Ectodermal cell (in vitro differentiated cells): ENCODE measurements around the gene TATDN2.

Source experiments
- H3K27ac ChIP-seq: 2 replicates; pipeline ENCODE4 v1.7.0; 2013; ENCODE audit warnings: mild to moderate bottlenecking, low read depth, low read length; ENCODE audit not compliant: insufficient read depth, poor library complexity, severe bottlenecking
- H3K27me3 ChIP-seq: 2 replicates; pipeline ENCODE4 v1.7.0; 2013; ENCODE audit warnings: mild to moderate bottlenecking, low read length; ENCODE audit not compliant: insufficient read depth, control insufficient read depth, poor library complexity, severe bottlenecking
- H3K36me3 ChIP-seq: one replicate; pipeline ENCODE4 v1.7.0; 2013; ENCODE audit warnings: low read length; ENCODE audit not compliant: control insufficient read depth, insufficient read depth
- H3K4me1 ChIP-seq: one replicate; pipeline ENCODE4 v1.7.0; 2013; ENCODE audit warnings: low read length; ENCODE audit not compliant: control insufficient read depth, insufficient read depth
- H3K4me3 ChIP-seq: 2 replicates; pipeline ENCODE4 v1.7.0; 2013; ENCODE audit warnings: low read depth, low read length, control low read depth; ENCODE audit not compliant: insufficient read depth
- H3K9me3 ChIP-seq: 2 replicates; pipeline ENCODE4 v1.7.0; 2013; ENCODE audit warnings: mild to moderate bottlenecking, low read length, moderate library complexity; ENCODE audit not compliant: control insufficient read depth
- WGBS, 2 experiments: methylation state at CpG; one replicate each; pipeline ENCODE4 v1.1.7; 2013; ENCODE audit warnings: missing lambda C conversion rate in 2 of 2; 5-methylcytosine and 5-hydroxymethylcytosine counted together

The TATDN2 gene

DNA sequence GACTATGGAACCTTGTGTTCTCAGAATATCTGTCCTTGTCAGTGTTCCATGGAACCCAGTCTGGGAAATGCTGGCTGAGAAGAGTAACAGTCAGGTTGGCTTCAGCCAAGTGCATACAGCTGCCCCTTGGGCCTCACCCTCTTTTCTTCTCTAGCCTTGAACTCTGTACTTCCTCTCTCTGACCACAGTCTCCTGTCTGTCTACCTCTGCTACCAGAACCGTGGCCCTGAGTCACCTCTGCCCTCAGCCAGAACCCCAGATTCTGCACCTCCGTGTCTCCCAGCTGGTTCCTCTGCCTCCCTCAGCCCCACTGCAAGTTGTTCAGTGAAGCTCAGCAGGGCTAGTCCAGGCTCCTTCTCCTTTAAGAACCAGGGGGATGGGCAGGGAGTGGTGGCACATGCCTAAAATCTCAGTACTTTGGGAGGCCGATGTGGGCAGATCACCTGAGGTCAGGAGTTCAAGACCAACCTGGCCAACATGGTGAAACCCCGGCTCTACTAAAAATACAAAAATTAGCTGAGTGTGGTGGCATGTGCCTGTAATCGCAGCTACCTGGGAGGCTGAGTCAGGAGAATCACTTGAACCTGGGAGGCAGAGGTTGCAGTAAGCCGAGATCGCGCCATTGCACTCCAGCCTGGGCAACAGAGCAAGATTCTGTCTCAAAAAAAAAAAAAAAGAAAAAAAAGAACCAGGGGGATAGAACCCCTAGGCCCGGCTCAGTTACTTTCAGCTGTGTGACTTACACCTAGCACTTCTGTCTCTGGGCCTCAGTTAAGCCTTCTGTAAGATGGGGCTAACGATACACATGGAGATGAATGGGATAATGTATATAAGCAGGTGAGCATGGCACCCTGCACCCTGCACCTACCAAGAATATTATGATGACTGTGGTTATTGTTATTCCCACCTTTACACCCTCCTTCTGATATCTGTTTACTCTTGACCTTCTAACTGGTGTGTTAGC, 24.3 kb upstream of the TATDN2 start:
- WGBS, 2 experiments, result 89 to 92% methylated on average over 10 of the region's 10 CpGs
- H3K36me3 ChIP-seq, result no peaks in the 10 kb centered on the region
- no peak overlapping the region for H3K4me3 ChIP-seq
- H3K27ac ChIP-seq, result no peak overlapping the region
- H3K27me3 ChIP-seq, result no peaks in the 10 kb centered on the region
- H3K9me3 ChIP-seq, result no peaks in the 10 kb centered on the region
- H3K4me1 ChIP-seq, result no peaks in the 10 kb centered on the region

DNA sequence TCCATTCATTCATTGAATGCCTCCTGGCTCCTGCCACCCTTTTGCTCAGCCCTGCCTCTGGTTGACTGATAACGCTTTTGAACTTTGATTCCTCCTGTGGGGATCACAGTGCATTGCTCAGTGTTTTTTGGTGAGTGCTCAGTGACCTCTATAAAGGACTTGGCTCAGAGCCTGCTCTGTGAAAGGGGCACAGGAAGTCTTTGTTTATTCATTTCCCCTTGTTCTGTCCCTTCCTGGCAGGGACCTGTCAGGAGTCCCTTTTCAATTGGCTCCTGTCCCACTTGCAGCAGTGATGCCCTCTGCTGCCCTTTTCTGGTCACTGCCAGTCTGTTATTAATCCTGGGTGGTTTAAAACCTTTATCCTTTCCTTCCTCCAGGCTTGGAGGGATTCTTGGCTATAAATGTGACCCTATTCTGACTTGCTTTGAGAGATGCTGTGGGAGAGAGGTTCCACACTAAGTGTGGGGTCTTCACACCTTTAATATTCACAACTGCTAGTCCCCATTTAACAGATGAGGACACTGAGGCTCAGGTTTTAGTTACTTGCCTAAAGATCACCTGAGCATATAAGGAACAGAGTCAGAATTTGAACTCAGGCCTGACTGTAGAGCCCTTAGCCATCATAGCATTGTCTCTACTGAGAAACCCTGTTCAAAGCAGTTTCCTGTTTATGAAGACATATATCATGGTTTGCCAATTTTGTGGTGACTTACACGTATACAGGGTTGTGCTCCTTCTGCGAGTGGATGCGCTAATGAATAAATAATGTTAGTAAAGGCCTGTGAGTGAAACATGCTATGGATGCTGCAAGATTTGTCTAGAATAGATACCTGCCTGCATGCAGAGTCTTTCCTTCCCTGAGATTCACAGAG, 23.2 kb upstream of the TATDN2 start:
- no peak overlapping the region for H3K4me3 ChIP-seq
- no peaks in the 10 kb centered on the region for H3K4me1 ChIP-seq
- WGBS, 2 experiments, result 78 to 79% methylated on average over 4 of the region's 4 CpGs

DNA sequence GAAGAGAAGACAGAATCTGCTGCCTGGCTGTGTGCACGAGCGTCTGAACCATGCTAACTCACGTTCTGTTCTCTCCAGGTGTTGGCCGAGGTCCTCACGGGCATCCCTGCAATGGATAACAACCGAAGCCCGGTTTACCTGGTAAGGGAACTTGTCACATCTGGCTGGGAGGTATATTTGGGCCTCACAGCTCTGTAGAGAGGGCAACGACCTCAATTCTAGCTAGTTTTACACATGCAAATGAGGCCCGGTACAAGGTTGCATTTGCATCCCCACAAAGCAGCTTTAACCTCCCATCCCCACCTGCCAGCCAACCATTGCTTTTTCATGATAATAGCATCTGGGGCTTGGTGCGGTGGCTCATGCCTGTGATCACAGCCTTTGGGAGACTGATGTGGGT, 22.0 kb upstream of the TATDN2 start:
- Histone ChIP-seq H3K27ac (no peak overlapping the region), H3K4me1 (no peaks in the 10 kb centered on the region), H3K4me3 (no peak overlapping the region), H3K27me3 (no peaks in the 10 kb centered on the region), H3K36me3 (no peaks in the 10 kb centered on the region), H3K9me3 (no peaks in the 10 kb centered on the region)
- WGBS, 2 experiments, result 17 to 21% methylated on average over 10 of the region's 10 CpGs

More for the DNA sequence above, 23.2 kb upstream of the TATDN2 start:
- Histone ChIP-seq H3K9me3 (no peaks in the 10 kb centered on the region), H3K27ac (no peak overlapping the region), H3K36me3 (no peaks in the 10 kb centered on the region), H3K27me3 (no peaks in the 10 kb centered on the region)

DNA sequence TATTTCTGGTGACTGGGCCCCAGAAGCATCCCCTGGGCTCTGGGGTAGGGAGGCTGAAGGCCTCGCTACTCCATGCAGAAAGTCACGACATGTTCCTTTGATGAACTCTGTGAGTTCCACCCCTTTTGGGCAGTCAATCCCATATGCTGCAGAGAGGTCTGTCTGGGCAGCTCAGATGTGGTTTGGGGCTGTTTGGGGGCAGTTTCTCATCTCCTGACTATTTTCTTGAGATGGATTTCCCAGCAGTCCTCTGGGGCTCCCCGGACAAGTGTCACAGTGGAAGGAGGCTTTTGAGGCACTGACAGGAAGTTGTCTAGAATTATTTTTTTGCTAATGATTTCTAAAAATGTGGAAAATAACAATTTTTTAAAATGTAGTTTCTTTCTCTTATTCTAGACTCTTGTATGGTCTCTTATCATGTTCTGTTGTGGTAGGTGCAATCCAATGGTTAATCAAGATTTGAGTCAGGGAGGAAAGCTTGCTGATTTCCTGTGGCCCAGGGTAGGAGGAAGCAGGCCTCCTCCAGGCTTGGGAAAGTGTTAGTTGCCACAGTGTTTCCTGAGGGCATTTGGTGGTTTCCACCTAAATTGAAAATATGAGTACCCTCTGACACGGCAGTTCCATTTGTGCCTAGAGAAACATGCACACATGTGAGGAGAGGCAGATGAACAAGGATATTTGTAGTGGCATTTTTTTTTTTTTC, 19.9 kb upstream of the TATDN2 start:
- Histone ChIP-seq H3K9me3 (no peaks in the 10 kb centered on the region), H3K4me3 (no peak overlapping the region), H3K27ac (no peak overlapping the region), H3K36me3 (no peaks in the 10 kb centered on the region), H3K27me3 (no peaks in the 10 kb centered on the region), H3K4me1 (no peaks in the 10 kb centered on the region)
- 93 to 95% methylated on average over 4 of the region's 4 CpGs for WGBS, 2 experiments

DNA sequence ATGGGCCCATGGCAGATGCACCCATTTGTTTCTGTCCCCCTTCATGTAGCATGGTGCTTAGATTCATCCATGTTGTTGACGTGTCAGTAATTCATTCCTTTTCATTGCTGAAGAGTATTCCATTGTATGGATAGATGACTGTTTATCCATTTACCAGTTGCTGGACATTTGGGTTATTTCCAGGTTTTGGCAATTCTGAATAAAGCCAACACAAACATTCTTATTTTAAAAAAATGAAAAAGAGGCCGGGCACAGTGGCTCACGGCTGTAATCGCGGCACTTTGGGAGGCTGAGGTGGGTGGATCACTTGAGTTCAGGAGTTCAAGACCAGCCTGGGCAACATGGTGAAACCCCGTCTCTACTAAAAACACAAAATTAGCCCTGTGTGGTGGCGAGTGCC, 18.7 kb upstream of the TATDN2 start:
- Histone ChIP-seq H3K36me3 (no peaks in the 10 kb centered on the region), H3K9me3 (no peaks in the 10 kb centered on the region), H3K4me1 (no peaks in the 10 kb centered on the region), H3K27ac (no peak overlapping the region), H3K27me3 (no peaks in the 10 kb centered on the region), H3K4me3 (no peak overlapping the region)
- WGBS, 2 experiments, result 91 to 94% methylated on average over 7 of the region's 7 CpGs

DNA sequence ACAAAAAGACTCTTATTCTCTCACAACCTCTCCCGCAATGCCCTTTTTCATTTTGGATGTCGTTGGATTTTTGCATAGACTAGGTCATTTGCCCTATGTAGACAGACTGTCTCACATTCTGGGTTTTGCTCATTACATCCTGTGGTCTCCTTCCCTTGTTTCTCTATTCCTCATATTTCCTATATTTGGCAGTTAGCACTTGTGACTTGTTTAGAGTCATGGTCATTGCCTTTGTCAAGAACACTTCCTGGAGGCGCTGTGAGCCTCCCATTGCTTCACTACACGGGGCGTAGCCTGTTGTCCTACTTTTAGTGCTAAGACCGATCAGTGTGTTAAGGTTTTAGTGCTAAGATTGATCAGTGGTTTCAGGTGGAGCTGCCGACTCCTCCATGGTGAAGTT, 16.1 kb upstream of the TATDN2 start:
- H3K36me3 ChIP-seq, result no peaks in the 10 kb centered on the region
- 92 to 96% methylated on average over 7 of the region's 7 CpGs for WGBS, 2 experiments
- H3K27me3 ChIP-seq, result no peaks in the 10 kb centered on the region
- H3K27ac ChIP-seq, result no peak overlapping the region
- H3K4me3 ChIP-seq, result no peak overlapping the region
- H3K9me3 ChIP-seq, result no peaks in the 10 kb centered on the region
- H3K4me1 ChIP-seq, result no peaks in the 10 kb centered on the region

DNA sequence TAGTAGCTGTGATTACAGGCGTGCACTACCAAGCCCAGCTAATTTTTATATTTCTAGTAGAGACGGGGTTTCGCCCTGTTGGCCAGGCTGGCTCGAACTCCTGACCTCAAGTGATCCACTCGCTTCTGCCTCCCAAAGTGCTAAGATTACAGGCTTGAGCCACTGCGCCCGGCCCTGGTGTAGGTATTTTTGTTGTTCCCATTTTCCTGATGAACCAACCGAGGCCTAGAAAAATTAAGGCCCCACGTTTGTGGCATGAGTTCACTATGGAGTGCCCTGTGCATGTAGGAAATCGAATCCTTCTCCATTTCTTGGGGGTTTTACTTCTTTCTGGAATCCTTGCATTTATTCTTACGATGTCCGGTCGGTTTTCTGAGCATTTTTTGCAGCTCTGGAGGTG, 14.3 kb upstream of the TATDN2 start:
- Histone ChIP-seq H3K9me3 (no peaks in the 10 kb centered on the region), H3K27ac (no peak overlapping the region), H3K36me3 (no peaks in the 10 kb centered on the region), H3K27me3 (no peaks in the 10 kb centered on the region), H3K4me1 (no peaks in the 10 kb centered on the region), H3K4me3 (no peak overlapping the region)
- 94 to 95% methylated on average over 13 of the region's 13 CpGs for WGBS, 2 experiments

DNA sequence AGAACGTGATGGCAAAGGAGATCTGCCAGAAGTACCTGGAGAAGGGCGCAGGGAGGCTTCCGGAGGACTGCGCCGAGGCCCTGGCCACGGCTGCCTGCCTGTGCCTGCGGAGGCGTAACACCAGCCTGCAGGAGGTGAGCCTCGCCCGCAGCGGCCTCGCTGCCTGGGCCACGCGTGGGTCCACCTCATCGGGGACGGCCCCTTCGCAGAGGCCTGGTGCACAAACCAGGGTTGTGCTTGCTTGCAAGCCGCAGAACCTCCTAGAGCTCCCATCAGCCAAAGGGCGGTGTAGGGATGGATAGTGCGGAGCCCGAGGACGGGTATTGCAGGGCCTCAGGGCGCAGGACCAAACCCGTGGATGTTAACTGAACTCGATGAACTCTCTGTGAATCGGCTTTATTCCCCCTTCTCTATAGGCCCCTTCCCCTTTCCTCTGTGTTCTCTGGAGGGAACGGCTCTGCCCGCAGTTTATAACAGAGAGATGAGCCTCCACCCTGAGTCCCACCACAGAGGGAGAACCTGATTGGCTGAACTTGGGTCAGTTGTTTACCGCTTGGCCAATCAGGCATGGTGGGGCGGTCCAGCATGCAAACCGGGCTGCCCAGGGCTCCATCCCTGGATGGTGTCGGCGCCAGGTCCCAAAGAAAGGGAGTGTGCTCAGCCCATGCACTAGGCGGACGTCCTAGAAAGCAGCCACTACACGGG, 13.6 kb upstream of the TATDN2 start:
- WGBS, 2 experiments, result 90 to 91% methylated on average over 36 of the region's 36 CpGs
- no peak overlapping the region for H3K27ac ChIP-seq

DNA sequence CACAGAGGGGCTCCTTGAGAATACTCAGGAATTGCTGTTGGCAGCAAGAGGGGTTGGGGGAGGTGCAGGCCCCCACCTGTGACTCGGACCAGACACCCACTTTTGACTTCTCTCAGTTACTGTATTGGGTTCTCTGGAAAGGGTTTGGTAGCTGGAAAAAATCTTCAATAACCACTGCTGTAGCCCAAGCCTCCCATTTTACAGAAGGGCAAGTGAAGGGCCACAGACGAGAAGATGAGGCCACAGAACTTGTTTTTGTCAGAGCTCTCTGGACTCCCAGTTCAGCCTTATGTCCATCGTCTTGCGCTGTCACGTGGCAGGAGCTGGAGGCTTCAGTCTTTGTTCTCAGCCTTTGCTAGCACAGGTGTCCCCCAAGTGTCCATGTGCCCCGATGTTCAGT, 12.7 kb upstream of the TATDN2 start:
- H3K27ac ChIP-seq, result no peak overlapping the region
- H3K9me3 ChIP-seq, result no peaks in the 10 kb centered on the region
- no peaks in the 10 kb centered on the region for H3K36me3 ChIP-seq
- H3K27me3 ChIP-seq, result no peaks in the 10 kb centered on the region
- no peaks in the 10 kb centered on the region for H3K4me1 ChIP-seq
- 78 to 79% methylated on average over 6 of the region's 6 CpGs for WGBS, 2 experiments
- H3K4me3 ChIP-seq, result no peak overlapping the region

More for the DNA sequence above, 13.6 kb upstream of the TATDN2 start:
- Histone ChIP-seq H3K27me3 (no peaks in the 10 kb centered on the region), H3K36me3 (no peaks in the 10 kb centered on the region), H3K4me1 (no peaks in the 10 kb centered on the region), H3K9me3 (no peaks in the 10 kb centered on the region), H3K4me3 (no peak overlapping the region)
